ENCODE data around the gene TOLLIP. TPM values are rescaled to one million over a fixed set of nuclear protein-coding genes. Genes with fewer than 3 reads are reported as not detected.

TOLLIP gene
- polyA plus RNA-seq, 2 donors, result 44.4 to 68.0 TPM

DNA sequence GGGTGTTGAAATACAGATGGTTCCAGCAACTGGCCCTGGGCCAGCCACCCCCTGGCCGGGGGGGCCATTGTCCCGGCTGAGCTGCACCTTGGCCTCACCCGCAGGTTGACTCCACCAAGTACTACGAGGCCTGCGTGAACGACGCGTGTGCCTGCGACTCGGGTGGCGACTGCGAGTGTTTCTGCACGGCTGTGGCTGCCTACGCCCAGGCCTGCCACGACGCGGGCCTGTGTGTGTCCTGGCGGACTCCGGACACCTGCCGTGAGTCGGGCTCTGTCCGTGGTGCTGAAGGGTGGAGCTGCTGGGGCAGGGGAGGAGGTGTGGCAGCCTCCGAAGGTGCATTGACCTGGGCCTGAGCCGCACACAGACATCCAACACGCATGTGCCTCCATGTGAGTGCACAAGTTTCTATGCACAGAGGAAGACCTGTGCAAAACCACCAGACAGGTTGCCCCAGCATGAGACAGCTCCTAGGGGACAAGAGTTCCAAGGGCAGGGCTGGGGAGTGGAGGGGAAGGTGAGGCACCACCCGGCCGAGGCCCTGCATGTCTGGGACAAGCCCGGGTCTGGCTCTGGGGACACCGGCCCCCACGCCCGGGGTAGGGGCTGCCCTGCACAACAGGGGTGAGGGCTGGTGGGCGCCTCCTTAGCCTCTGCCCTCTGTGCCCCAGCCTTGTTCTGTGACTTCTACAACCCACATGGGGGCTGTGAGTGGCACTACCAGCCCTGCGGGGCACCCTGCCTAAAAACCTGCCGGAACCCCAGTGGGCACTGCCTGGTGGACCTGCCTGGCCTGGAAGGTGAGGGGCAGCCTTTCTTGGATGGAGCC lies 70.5 kb downstream of the TOLLIP start:
- WGBS, 2 donors, result 43 to 56% methylated on average over 34 of the region's 34 CpGs

DNA sequence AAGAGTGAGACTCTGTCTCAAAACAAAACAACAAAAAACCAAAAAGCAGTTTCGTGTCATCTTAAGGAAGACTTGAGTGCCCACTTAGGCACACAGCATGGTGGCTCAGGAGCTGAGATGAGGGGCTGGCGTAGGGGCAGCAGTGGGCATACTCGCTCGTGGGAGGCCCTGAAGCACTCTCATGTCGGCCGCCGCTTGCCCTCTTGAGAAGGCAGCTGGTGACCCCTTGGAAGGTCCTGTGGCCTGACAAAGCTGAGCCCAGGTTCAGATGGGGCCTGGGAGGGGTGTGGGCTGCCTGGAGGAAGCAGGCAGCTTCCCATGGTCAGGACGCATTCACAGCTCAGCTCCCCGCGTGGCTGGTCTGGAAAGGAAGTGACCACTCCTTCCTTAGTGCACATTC lies 71.6 kb downstream of the TOLLIP start:
- no peak overlapping the region for H3K27ac ChIP-seq (ENCODE audit: low read depth in 2 of 2, low read length in 1 of 2)
- H3K9me3 ChIP-seq (ENCODE audit: control insufficient read depth in 2 of 2, insufficient read depth in 1 of 2, low read depth in 1 of 2, low read length in 1 of 2), result no peaks in the 10 kb centered on the region
- no peaks in the 10 kb centered on the region for H3K27me3 ChIP-seq (ENCODE audit: control insufficient read depth in 1 of 2, insufficient read depth in 2 of 2, low read length in 2 of 2)
- no peaks in the 10 kb centered on the region for H3K36me3 ChIP-seq (ENCODE audit: control insufficient read depth in 2 of 2, insufficient read depth in 2 of 2, low read length in 1 of 2)
- 75 to 78% methylated on average over 10 of the region's 10 CpGs for WGBS, 2 donors
- H3K4me1 ChIP-seq (ENCODE audit: control insufficient read depth in 2 of 2, insufficient read depth in 2 of 2, low read length in 1 of 2), result peaks cover 0 to 24% of the 10 kb centered on the region in 2 donors
- no peak overlapping the region for H3K4me3 ChIP-seq (ENCODE audit: low read depth in 1 of 2, low read length in 2 of 2)

More for the DNA sequence above, 70.5 kb downstream of the TOLLIP start:
- no peaks in the 10 kb centered on the region for H3K9me3 ChIP-seq (ENCODE audit: control insufficient read depth in 2 of 2, insufficient read depth in 1 of 2, low read depth in 1 of 2, low read length in 1 of 2)
- no peak overlapping the region for H3K27ac ChIP-seq (ENCODE audit: low read depth in 2 of 2, low read length in 1 of 2)
- H3K4me1 ChIP-seq (ENCODE audit: control insufficient read depth in 2 of 2, insufficient read depth in 2 of 2, low read length in 1 of 2), result peaks cover 0 to 15% of the 10 kb centered on the region in 2 donors
- no peaks in the 10 kb centered on the region for H3K36me3 ChIP-seq (ENCODE audit: control insufficient read depth in 2 of 2, insufficient read depth in 2 of 2, low read length in 1 of 2)
- H3K27me3 ChIP-seq (ENCODE audit: control insufficient read depth in 1 of 2, insufficient read depth in 2 of 2, low read length in 2 of 2), result no peaks in the 10 kb centered on the region
- no peak overlapping the region for H3K4me3 ChIP-seq (ENCODE audit: low read depth in 1 of 2, low read length in 2 of 2)

GRCh38 chr11:1237128-1237580 lies 72.3 kb downstream of the TOLLIP start:
- no peaks in the 10 kb centered on the region for H3K27me3 ChIP-seq (ENCODE audit: control insufficient read depth in 1 of 2, insufficient read depth in 2 of 2, low read length in 2 of 2)
- peaks cover 0 to 24% of the 10 kb centered on the region in 2 donors for H3K4me1 ChIP-seq (ENCODE audit: control insufficient read depth in 2 of 2, insufficient read depth in 2 of 2, low read length in 1 of 2)
- H3K27ac ChIP-seq (ENCODE audit: low read depth in 2 of 2, low read length in 1 of 2), result no peak overlapping the region
- no peak overlapping the region for H3K4me3 ChIP-seq (ENCODE audit: low read depth in 1 of 2, low read length in 2 of 2)
- no peaks in the 10 kb centered on the region for H3K9me3 ChIP-seq (ENCODE audit: control insufficient read depth in 2 of 2, insufficient read depth in 1 of 2, low read depth in 1 of 2, low read length in 1 of 2)
- WGBS, 2 donors, result 61 to 71% methylated on average over 13 of the region's 13 CpGs
- no peaks in the 10 kb centered on the region for H3K36me3 ChIP-seq (ENCODE audit: control insufficient read depth in 2 of 2, insufficient read depth in 2 of 2, low read length in 1 of 2)

GRCh38 chr11:1236316-1237127 lies 72.9 kb downstream of the TOLLIP start:
- WGBS, 2 donors, result 81 to 89% methylated on average over 36 to 37 of the region's 37 CpGs

DNA sequence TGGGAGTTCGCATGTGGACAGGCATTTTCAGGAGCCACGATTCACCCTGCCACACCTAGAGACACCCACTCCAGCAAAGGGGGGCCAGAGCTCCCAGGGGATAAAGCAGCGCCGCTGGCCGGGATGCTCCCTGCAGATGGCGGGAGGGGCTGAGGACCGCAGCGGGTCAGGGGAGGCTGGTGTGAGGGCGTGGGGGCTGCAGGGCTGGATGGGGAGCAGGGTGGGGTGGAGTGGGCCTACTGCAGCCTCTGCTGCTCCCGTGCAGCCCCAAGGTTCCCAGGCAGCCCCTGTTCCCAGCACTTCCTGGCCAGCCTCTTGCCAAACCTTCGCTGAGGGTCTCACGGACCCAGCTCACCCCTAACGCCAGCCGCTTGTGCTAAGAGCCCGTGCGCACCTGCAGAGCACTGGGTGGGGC lies 73.5 kb downstream of the TOLLIP start:
- Histone ChIP-seq H3K9me3 (ENCODE audit: control insufficient read depth in 2 of 2, insufficient read depth in 1 of 2, low read depth in 1 of 2, low read length in 1 of 2) (no peaks in the 10 kb centered on the region), H3K27ac (ENCODE audit: low read depth in 2 of 2, low read length in 1 of 2) (no peak overlapping the region), H3K4me1 (ENCODE audit: control insufficient read depth in 2 of 2, insufficient read depth in 2 of 2, low read length in 1 of 2) (peaks cover 0 to 19% of the 10 kb centered on the region in 2 donors), H3K36me3 (ENCODE audit: control insufficient read depth in 2 of 2, insufficient read depth in 2 of 2, low read length in 1 of 2) (no peaks in the 10 kb centered on the region), H3K4me3 (ENCODE audit: low read depth in 1 of 2, low read length in 2 of 2) (no peak overlapping the region), H3K27me3 (ENCODE audit: control insufficient read depth in 1 of 2, insufficient read depth in 2 of 2, low read length in 2 of 2) (no peaks in the 10 kb centered on the region)
- 63 to 71% methylated on average over 16 of the region's 16 CpGs for WGBS, 2 donors

More at GRCh38 chr11:1236316-1237127, 72.9 kb downstream of the TOLLIP start:
- Histone ChIP-seq H3K36me3 (ENCODE audit: control insufficient read depth in 2 of 2, insufficient read depth in 2 of 2, low read length in 1 of 2) (no peaks in the 10 kb centered on the region), H3K4me3 (ENCODE audit: low read depth in 1 of 2, low read length in 2 of 2) (no peak overlapping the region), H3K4me1 (ENCODE audit: control insufficient read depth in 2 of 2, insufficient read depth in 2 of 2, low read length in 1 of 2) (peaks cover 0 to 19% of the 10 kb centered on the region in 2 donors), H3K27ac (ENCODE audit: low read depth in 2 of 2, low read length in 1 of 2) (no peak overlapping the region), H3K9me3 (ENCODE audit: control insufficient read depth in 2 of 2, insufficient read depth in 1 of 2, low read depth in 1 of 2, low read length in 1 of 2) (no peaks in the 10 kb centered on the region), H3K27me3 (ENCODE audit: control insufficient read depth in 1 of 2, insufficient read depth in 2 of 2, low read length in 2 of 2) (no peaks in the 10 kb centered on the region)

- Histone ChIP-seq H3K9me3 (ENCODE audit: control insufficient read depth in 2 of 2, insufficient read depth in 1 of 2, low read depth in 1 of 2, low read length in 1 of 2) (no peaks in the 10 kb centered on the region), H3K27ac (ENCODE audit: low read depth in 2 of 2, low read length in 1 of 2) (no peak overlapping the region), H3K27me3 (ENCODE audit: control insufficient read depth in 1 of 2, insufficient read depth in 2 of 2, low read length in 2 of 2) (no peaks in the 10 kb centered on the region), H3K4me1 (ENCODE audit: control insufficient read depth in 2 of 2, insufficient read depth in 2 of 2, low read length in 1 of 2) (peaks cover 0 to 19% of the 10 kb centered on the region in 2 donors), H3K4me3 (ENCODE audit: low read depth in 1 of 2, low read length in 2 of 2) (no peak overlapping the region), H3K36me3 (ENCODE audit: control insufficient read depth in 2 of 2, insufficient read depth in 2 of 2, low read length in 1 of 2) (no peaks in the 10 kb centered on the region)
- WGBS, 2 donors, result 66 to 75% methylated on average over 22 to 23 of the region's 23 CpGs
Measured at GRCh38 chr11:1235306-1235900, 74.0 kb downstream of the TOLLIP start.

DNA sequence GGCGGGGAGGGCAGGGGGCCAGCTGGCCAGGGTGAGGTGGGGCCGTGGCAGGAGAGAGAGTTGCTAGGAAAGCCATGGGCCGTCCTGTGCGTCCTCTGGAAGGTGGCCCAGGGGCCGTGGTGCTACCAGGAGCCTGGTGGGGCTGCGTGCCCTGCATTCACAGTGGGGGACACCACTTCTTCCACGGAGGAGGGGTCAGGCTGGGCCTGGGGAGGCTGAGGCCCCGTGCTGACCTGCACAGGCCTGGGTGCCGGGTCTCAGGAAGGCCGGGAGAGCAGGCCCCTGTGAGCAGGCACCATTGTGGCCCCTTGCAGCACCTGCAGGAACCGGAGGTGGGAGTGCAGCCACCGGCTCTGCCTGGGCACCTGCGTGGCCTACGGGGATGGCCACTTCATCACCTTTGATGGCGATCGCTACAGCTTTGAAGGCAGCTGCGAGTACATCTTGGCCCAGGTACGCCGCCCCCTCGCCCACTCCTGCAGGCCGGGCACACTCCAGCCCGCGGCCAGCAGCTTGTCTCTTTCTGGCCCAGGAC lies 74.6 kb downstream of the TOLLIP start:
- H3K4me3 ChIP-seq (ENCODE audit: low read depth in 1 of 2, low read length in 2 of 2), result no peak overlapping the region
- no peaks in the 10 kb centered on the region for H3K36me3 ChIP-seq (ENCODE audit: control insufficient read depth in 2 of 2, insufficient read depth in 2 of 2, low read length in 1 of 2)
- H3K9me3 ChIP-seq (ENCODE audit: control insufficient read depth in 2 of 2, insufficient read depth in 1 of 2, low read depth in 1 of 2, low read length in 1 of 2), result no peaks in the 10 kb centered on the region
- WGBS, 2 donors, result 76 to 80% methylated on average over 20 to 23 of the region's 23 CpGs
- H3K27me3 ChIP-seq (ENCODE audit: control insufficient read depth in 1 of 2, insufficient read depth in 2 of 2, low read length in 2 of 2), result no peaks in the 10 kb centered on the region
- H3K27ac ChIP-seq (ENCODE audit: low read depth in 2 of 2, low read length in 1 of 2), result no peak overlapping the region
- H3K4me1 ChIP-seq (ENCODE audit: control insufficient read depth in 2 of 2, insufficient read depth in 2 of 2, low read length in 1 of 2), result peaks cover 0 to 19% of the 10 kb centered on the region in 2 donors

- H3K9me3 ChIP-seq (ENCODE audit: control insufficient read depth in 2 of 2, insufficient read depth in 1 of 2, low read depth in 1 of 2, low read length in 1 of 2), result no peaks in the 10 kb centered on the region
- H3K36me3 ChIP-seq (ENCODE audit: control insufficient read depth in 2 of 2, insufficient read depth in 2 of 2, low read length in 1 of 2), result no peaks in the 10 kb centered on the region
- no peaks in the 10 kb centered on the region for H3K27me3 ChIP-seq (ENCODE audit: control insufficient read depth in 1 of 2, insufficient read depth in 2 of 2, low read length in 2 of 2)
- peaks cover 0 to 25% of the 10 kb centered on the region in 2 donors for H3K4me1 ChIP-seq (ENCODE audit: control insufficient read depth in 2 of 2, insufficient read depth in 2 of 2, low read length in 1 of 2)
- 61 to 66% methylated on average over 22 of the region's 22 CpGs for WGBS, 2 donors
- H3K4me3 ChIP-seq (ENCODE audit: low read depth in 1 of 2, low read length in 2 of 2), result no peak overlapping the region
- no peak overlapping the region for H3K27ac ChIP-seq (ENCODE audit: low read depth in 2 of 2, low read length in 1 of 2)
Measured at GRCh38 chr11:1234054-1234720, 75.2 kb downstream of the TOLLIP start.
